Activated CD8-positive, alpha-beta memory T cell treated with anti-CD3 and anti-CD28 coated beads, Interleukin-2, amount 50 U/mL, for 1 hour (primary cell): ENCODE results near the gene GABRD.

Source experiments
- DNase-seq: peaks from one replicate; pipeline ENCODE4 v3.0.0-alpha.2; 2020; ENCODE audit errors: extremely low read depth

Gene GABRD

GRCh38 chr1:2076826-2077225, 57.7 kb downstream of the GABRD start:
- DNase-seq, result no peak

GRCh38 chr1:2078170-2078569, 59.0 kb downstream of the GABRD start:
- no peak for DNase-seq

- DNase-seq, result no peak
These were observed 60.4 kb downstream of the GABRD start for GRCh38 chr1:2079396-2080085.

GRCh38 chr1:2080140-2080539, 61.0 kb downstream of the GABRD start:
- no peak for DNase-seq
